ACC112 (cell line): Measurements from ENCODE around the gene PIWIL1.

Source experiments
- H2AFZ ChIP-seq: fragments of 200-600 bp; sonication (generic); one replicate; pipeline ENCODE4 v1.6.0; 2017; ENCODE audit warnings: antibody characterized with exemption, low read length; ENCODE audit not compliant: unreplicated experiment
- H3K27ac ChIP-seq: fragments of 200-600 bp; sonication (generic); 2 replicates; pipeline ENCODE4 v1.5.1; 2014; ENCODE audit warnings: low read depth, mild to moderate bottlenecking, antibody characterized with exemption, low read length, moderate library complexity
- H3K27me3 ChIP-seq: fragments of 200-600 bp; sonication (generic); 2 replicates; pipeline ENCODE4 v1.6.1; 2014; ENCODE audit warnings: mild to moderate bottlenecking, antibody characterized with exemption, low read length, moderate library complexity, mixed read lengths; ENCODE audit not compliant: insufficient read depth
- H3K36me3 ChIP-seq: fragments of 200-600 bp; sonication (generic); 2 replicates; pipeline ENCODE4 v1.6.1; 2016; ENCODE audit warnings: mild to moderate bottlenecking, antibody characterized with exemption, low read length, moderate library complexity, mixed read lengths; ENCODE audit not compliant: insufficient read depth
- H3K4me1 ChIP-seq: fragments of 200-600 bp; sonication (generic); one replicate; pipeline ENCODE4 v1.6.1; 2016; ENCODE audit warnings: low read length, mixed read lengths; ENCODE audit not compliant: insufficient read depth, unreplicated experiment, control insufficient read depth
- H3K4me3 ChIP-seq: fragments of 200-600 bp; sonication (generic); 2 replicates; pipeline ENCODE4 v1.5.1; 2014; ENCODE audit warnings: mild to moderate bottlenecking, low read depth, low read length
- H3K79me2 ChIP-seq: fragments of 200-600 bp; sonication (generic); one replicate; pipeline ENCODE4 v1.6.0; 2016; ENCODE audit warnings: low read length; ENCODE audit not compliant: control insufficient read depth, unreplicated experiment, insufficient read depth

PIWIL1 gene

DNA sequence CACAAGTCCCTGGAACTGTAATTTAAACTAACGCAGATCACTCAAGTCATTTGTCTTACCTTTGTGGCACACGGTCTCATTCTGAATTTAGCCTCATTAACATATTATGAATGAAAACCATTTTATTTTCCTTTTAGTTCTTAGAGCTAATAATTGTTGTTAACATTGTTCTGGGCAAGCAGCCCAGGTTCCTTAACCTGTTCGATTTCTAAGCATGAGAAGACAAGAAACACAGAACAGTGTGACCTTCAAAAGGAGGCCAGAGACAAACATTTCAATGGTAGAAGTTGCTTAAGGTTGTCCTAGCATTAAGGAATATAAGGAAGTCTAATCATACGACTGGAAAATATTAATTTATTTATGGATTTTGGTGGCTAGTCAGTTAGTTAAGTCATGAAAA is 35.2 kb downstream of the PIWIL1 start:
- no peaks in the 10 kb centered on the region for H3K27me3 ChIP-seq
- H3K36me3 ChIP-seq: no peaks in the 10 kb centered on the region
- H3K4me1 ChIP-seq: no peaks in the 10 kb centered on the region
- H2AFZ ChIP-seq: no peak overlapping the region
- H3K79me2 ChIP-seq: no peaks in the 10 kb centered on the region
- H3K27ac ChIP-seq: no peak overlapping the region
- H3K4me3 ChIP-seq: no peak overlapping the region

DNA sequence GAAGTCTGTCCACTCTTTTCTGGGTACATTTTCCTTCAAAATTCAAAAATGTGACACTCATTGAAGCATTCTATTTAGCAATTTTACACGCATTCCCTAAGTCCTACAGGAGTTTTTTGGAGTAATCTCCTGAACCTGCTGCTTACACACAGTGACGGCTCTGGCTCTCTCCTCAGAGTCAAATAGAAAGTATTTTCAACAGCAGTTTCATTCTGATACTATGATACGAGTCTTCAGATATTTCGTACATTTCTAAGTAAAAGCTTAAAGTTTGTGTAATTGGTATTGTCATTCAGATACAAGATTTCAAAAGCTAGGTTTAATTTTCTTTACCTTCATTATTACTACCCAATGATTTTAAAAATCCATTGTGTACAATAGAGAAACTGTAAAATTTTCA is 36.4 kb downstream of the PIWIL1 start:
- H3K27ac ChIP-seq: no peak overlapping the region
- no peak overlapping the region for H2AFZ ChIP-seq
- no peaks in the 10 kb centered on the region for H3K79me2 ChIP-seq
- no peaks in the 10 kb centered on the region for H3K27me3 ChIP-seq
- no peak overlapping the region for H3K4me3 ChIP-seq
- H3K4me1 ChIP-seq: no peaks in the 10 kb centered on the region
- H3K36me3 ChIP-seq: no peaks in the 10 kb centered on the region

DNA sequence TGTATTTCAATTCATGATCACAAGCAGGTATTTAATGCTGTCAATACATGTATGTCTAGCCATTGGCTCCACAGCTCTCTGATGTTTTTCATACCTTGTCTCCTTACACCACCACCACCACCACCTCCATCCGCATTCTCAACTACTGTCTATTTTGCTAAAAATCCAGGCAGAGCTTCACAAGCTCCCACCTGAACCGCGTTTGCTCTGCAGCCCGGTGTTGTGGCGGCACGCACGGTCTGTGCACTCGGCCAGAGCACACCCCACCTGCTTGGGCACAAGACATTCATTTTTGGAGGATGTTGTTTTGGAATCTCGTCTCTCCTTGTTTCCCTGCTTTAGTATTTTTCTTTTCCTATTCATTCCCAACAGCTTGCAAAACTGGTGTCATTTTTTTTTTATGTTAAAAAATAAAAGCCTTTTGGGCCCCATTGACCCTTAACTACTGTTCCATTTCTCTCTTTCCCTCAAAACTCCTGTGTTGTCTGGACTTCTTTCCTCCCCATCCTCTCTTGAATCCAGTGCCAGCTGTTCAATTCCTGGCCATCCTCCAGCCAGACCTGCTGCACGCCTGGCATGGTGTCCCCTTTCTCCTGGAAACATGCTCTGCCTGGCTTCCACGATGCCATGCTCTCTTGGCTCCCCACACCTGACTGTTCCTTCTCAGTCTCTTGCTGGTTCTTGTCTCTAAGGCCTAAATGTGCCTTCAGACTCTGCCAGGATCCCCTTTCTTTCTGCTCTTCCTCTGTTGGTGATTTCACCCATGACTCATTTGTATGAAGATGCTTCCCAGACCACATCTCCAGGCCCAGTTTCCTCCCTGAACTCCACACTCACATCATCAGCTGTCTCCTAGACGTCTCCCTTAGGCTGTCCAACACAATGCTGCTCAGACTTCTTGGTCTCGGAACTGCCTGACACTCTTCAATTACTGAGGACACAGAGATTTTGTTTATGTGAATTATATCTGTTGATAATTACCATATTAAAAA is 37.9 kb downstream of the PIWIL1 start:
- no peak overlapping the region for H2AFZ ChIP-seq
- no peak overlapping the region for H3K27ac ChIP-seq
- no peaks in the 10 kb centered on the region for H3K4me1 ChIP-seq
- H3K4me3 ChIP-seq: no peak overlapping the region
- no peaks in the 10 kb centered on the region for H3K36me3 ChIP-seq
- H3K27me3 ChIP-seq: no peaks in the 10 kb centered on the region
- no peaks in the 10 kb centered on the region for H3K79me2 ChIP-seq

DNA sequence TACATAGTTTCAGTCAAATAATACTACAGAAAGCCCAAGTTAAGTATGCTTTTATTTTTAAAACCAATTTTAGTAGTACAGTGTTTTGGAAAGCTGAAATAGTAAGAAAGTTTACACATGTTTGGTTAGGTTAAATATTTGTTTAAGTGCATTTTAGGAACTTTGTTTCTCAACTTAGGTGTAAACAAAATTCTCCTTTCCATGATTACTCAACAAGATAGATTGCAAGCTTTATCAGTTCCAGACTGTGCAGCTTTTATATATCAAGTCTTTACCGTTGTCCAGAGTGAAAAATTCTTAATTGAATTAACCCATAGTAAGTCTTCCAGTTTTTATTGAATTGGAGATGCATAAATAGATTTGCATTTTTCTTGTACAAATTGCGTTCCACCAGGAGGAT is 45.1 kb downstream of the PIWIL1 start:
- Histone ChIP-seq H3K79me2 (no peaks in the 10 kb centered on the region), H3K27me3 (no peaks in the 10 kb centered on the region), H3K27ac (no peak overlapping the region), H3K4me1 (no peaks in the 10 kb centered on the region), H3K36me3 (no peaks in the 10 kb centered on the region), H2AFZ (no peak overlapping the region), H3K4me3 (no peak overlapping the region)

DNA sequence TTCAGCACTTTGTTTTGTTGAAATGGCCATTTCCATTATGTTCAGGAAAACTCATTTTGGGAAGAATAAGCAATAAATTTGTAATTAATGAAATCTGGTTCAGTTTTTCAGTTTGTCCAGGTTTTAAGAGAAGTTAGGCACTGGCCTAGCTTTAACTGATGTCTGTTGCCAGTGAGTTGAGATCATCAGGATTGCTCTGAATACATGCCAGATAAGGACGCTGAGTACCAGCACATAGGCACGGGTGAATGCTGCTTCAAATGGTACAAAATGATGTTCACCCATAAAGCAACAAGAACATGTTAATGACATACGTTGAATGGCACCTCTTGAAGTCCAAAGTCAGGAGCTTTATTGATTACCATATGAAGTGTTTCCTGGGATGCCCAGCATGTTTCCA is 46.5 kb downstream of the PIWIL1 start:
- Histone ChIP-seq H3K4me1 (no peaks in the 10 kb centered on the region), H3K27ac (no peak overlapping the region), H2AFZ (no peak overlapping the region), H3K79me2 (no peaks in the 10 kb centered on the region), H3K4me3 (no peak overlapping the region), H3K36me3 (no peaks in the 10 kb centered on the region), H3K27me3 (no peaks in the 10 kb centered on the region)

DNA sequence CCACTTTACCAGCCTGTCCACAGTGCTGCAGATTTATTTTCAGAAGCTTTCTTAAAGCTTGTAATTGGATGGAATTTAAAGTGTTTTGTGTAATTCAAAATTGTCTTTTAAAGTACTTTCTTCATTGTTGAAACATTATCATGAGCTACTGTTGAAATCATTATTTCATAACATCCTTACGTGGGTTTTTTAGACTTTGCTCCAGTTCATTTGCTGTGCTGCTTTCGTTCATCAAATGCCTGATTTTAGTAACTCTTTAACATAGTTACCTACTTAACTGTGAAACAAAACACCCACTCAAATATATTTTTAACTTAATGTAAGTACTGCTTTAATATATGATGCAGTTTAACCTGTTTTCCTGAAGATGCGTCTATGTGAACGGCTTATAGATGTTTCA is 47.5 kb downstream of the PIWIL1 start:
- no peaks in the 10 kb centered on the region for H3K79me2 ChIP-seq
- H3K4me3 ChIP-seq: no peak overlapping the region
- H3K27ac ChIP-seq: no peak overlapping the region
- H3K36me3 ChIP-seq: no peaks in the 10 kb centered on the region
- no peak overlapping the region for H2AFZ ChIP-seq
- H3K4me1 ChIP-seq: no peaks in the 10 kb centered on the region
- no peaks in the 10 kb centered on the region for H3K27me3 ChIP-seq

DNA sequence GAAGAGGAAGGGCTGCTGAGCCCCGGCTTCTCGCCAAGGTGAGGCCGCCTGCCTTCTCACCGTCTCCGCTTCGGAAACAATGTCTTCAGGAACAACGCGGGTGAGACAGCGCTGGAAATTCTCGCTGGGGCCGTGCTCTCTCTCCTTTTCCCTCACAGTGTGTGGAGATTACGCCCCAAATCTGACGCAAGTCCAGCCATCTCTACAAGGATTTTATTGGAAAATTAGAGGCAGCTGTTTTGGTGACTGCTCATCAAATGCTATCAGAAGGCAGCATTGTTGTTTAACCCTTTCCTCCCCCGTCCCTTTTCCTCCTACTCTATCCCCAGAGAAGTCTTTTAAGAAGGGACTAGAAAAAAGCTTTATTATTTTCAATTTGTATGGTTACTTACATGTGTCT is 53.5 kb downstream of the PIWIL1 start:
- Histone ChIP-seq H3K27ac (no peak overlapping the region), H2AFZ (no peak overlapping the region), H3K4me3 (no peak overlapping the region), H3K4me1 (no peaks in the 10 kb centered on the region), H3K27me3 (no peaks in the 10 kb centered on the region), H3K36me3 (no peaks in the 10 kb centered on the region), H3K79me2 (no peaks in the 10 kb centered on the region)

DNA sequence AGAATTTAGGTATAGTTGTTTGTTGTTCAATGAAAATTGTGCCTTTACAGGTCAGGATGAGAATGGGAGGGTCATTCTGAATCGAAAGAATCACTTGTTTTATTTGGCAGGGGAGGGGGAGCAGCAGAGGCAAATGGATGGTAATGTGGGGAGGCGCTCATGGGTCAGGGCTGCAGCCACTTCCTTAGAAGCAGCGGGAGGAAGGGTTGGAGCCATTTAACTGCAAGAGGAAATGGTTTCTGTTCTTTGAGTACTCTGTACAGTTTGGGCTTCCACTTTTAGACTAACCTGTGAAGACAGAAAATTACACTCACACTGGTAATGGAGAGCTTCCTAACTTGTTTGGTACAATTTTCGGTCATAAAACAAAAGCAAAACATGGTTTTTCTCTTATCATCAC is 57.2 kb downstream of the PIWIL1 start:
- no peaks in the 10 kb centered on the region for H3K79me2 ChIP-seq

DNA sequence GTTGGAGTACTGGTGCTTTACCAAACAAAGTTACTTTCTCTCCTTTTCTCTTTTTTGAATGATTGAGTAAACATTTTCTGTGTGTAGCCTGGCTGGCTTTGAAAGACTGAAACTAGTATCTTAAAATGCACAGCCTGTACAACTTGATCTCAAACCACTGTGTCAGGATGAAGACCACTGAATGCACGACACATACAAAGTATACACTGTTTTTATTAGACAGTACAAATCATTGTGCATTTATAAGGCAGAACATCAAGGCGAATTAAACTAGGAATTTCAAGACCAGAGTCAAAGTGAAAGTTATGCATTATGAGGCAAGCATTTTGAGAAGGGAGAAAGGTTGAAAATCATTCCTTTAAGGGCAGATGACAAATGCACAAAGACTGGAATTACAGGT is 59.0 kb downstream of the PIWIL1 start:
- Histone ChIP-seq H3K27me3 (no peaks in the 10 kb centered on the region), H3K27ac (no peak overlapping the region), H3K4me3 (no peak overlapping the region), H3K36me3 (no peaks in the 10 kb centered on the region), H3K4me1 (no peaks in the 10 kb centered on the region), H3K79me2 (no peaks in the 10 kb centered on the region), H2AFZ (no peak overlapping the region)

More for the DNA sequence above, 57.2 kb downstream of the PIWIL1 start:
- no peaks in the 10 kb centered on the region for H3K4me1 ChIP-seq
- no peak overlapping the region for H3K27ac ChIP-seq
- no peaks in the 10 kb centered on the region for H3K27me3 ChIP-seq
- no peaks in the 10 kb centered on the region for H3K36me3 ChIP-seq
- no peak overlapping the region for H3K4me3 ChIP-seq
- H2AFZ ChIP-seq: no peak overlapping the region

DNA sequence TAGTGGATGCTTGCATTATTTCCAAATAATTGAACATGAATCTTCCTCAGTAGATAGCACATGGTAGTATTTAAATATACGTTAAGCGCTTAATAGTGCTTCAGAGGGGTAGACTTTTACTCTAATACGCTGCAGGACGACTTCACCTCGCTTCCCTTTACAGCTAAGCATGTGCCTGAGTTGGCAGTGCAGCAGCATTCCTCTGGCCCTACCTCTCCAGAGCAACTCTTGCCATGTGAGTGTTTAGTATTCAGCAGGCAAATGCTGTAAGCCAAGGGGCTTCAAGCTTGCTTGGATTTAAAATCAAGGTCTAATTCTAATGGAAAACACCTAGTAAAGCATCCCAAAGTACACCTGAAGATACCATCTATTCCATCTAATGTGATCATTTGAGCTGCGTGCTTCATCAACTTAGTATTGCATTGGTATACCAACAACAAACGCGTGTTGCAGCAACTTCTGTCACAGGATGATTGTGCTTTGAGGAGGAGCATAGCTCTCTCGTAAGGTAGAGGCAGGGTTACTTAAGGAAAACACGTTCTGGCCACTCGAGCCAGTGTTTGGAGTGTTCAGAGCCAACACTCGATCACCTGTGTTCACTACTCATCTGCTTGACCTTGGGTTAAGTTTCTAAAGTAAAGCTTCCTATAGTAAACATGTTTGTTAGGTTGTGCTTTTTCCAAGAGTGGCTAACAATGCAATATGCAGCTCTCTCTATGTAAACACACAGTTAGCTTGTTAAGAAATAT is 60.6 kb downstream of the PIWIL1 start:
- Histone ChIP-seq H3K79me2 (no peaks in the 10 kb centered on the region), H3K4me3 (no peak overlapping the region), H3K27me3 (no peaks in the 10 kb centered on the region), H3K36me3 (no peaks in the 10 kb centered on the region), H3K27ac (no peak overlapping the region), H2AFZ (no peak overlapping the region), H3K4me1 (no peaks in the 10 kb centered on the region)

DNA sequence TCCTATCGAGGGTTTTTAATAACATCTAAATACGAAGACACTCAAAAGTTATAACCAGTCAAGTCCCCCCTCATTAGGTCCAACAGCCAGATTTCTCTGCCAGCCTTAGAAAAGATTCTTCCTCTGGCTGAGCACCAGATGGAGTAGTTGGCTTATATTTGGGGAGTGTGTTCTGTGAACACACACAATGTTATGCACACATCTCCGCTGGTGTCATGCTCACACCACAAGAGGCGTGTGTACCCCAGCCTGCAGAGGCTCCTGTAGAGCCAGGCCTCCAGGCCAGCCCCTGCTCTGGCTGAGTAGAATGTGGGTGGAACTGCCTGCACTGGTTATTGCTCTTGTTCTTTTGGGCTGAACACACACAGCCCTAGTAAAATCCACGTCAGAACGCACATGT is 64.0 kb downstream of the PIWIL1 start:
- no peaks in the 10 kb centered on the region for H3K36me3 ChIP-seq
- H3K79me2 ChIP-seq: no peaks in the 10 kb centered on the region
- H3K27me3 ChIP-seq: no peaks in the 10 kb centered on the region
- H2AFZ ChIP-seq: no peak overlapping the region
- H3K4me3 ChIP-seq: no peak overlapping the region
- no peak overlapping the region for H3K27ac ChIP-seq
- no peaks in the 10 kb centered on the region for H3K4me1 ChIP-seq
